K562 treated with DMSO at 1 percent for 48 hours (cell line): Measurements from ENCODE around the gene DHRS1. TPM values are rescaled to one million over a fixed set of nuclear protein-coding genes. Genes with fewer than 3 reads are reported as not detected.

Experiments
- total RNA-seq: library from RNA; unstranded; fragments of 300-600 nt; gene quantifications from 2 replicates; pipeline ENCODE4 v1.2.3, GENCODE V29; 2022; ENCODE audit warnings: low replicate concordance; ENCODE audit errors: extremely low read depth

Gene DHRS1
- not detected in 2 replicates for total RNA-seq

GRCh38 chr14:24299255-24300191 is at the start of gene DHRS1, which contains the start of gene NOP9:
DHRS1 (minus strand) TSS chr14:24299780; CDS start chr14:24299106, 674 bp downstream.
NOP9 (plus strand) TSS chr14:24299850; CDS start chr14:24299955, 105 bp downstream.

DNA sequence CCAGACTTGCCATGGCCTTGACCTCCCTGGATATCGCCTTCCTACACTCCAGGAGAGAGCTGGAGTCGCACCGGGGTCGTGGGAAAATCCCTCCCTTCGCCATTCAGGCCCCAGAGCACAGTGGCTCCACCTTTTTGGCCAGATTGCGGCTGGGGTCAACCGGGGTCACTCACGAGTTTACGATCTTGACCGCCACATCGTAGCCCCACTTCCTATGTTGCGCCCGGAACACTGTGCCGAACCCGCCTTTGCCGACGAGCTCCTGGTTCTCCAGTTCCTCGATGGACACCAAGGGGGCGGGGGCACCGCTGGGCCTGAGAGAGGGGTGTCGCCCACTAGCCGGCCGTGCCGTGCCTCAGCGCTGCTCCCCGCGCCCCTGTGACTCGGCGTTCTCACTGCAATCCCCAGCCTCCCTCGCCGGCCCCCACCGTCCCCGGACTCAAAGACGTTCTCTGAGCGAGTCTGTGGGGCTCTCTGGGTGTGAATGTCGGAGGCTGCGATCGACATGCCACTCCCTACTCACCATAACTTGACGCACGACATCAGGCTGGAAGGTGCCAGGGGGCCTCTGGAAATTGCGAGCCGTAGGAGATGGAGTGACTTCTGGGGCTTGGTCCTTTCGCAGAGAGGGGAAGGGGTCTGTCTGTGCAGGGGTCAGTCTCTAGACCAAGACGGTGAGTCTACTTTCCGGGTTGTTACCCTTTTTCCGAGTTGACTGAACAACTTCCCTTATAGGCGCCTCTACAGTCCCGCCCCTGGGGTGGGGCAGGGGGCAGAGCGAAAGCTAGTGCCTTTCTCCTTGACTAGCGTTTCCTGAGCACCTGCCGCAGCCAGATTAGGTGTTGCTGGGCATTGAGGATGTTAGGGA is 39.9 kb upstream of the DHRS1 start, which contains the start of gene RIPK3:
TSS of gene RIPK3 (minus strand) at position 708 of the 868 bp plus-strand sequence. CDS start at position 543, 165 bp downstream.

GRCh38 chr14:24334431-24335291 is 35.1 kb upstream of the DHRS1 start, which contains the start of gene ADCY4:
ADCY4 (minus strand) TSS chr14:24335071; CDS start chr14:24334652, 419 bp downstream.

GRCh38 chr14:24310646-24311604 is 11.3 kb upstream of the DHRS1 start, which contains the start of gene LTB4R:
LTB4R (plus strand) TSS chr14:24311502; CDS start chr14:24315652, 4,150 bp downstream.

DNA sequence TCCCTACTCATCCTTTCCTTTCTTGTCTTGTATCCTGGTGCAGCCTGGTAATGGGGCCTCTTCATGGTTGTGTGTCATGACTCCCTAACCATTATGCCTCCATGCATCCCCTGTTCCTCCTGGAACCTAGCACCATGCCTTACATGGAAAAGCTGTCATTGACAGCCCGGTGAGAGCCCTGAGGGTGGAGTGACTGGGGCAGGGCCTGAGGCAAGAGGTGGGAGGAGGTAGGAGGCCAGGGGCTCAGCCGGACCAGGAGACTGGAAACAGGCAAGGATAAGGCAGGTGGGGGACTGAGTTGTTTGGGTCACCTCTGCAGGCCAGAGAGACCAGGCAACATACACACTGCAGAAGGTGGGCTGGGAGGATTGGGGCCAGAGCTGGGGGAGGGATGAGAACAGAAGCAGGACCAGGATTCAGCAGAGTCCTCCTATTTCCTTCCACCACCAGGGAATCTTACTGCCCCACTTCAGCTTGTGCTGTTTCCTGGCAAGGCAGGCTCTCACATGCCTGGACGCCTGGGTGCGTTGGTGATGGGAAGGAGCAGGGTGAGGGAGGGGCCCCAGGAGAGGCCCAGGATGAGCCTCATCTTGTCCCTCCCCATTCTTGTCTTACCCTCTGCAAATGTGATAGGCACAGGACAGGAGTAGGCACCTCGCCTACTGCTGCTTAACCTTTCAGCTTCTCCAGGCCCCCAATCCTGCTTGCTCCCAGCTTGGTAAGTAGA is 10.1 kb upstream of the DHRS1 start, which contains the start of gene LTB4R2:
TSS of gene LTB4R2 (plus strand) at position 603 of the 727 bp plus-strand sequence. CDS start 525 bp downstream, outside the sequence.

GRCh38 chr14:24307575-24308341 is 8.2 kb upstream of the DHRS1 start, which contains the start of gene CIDEB:
CIDEB (minus strand) TSS chr14:24307977; CDS start chr14:24307858, 119 bp downstream.

GRCh38 chr14:24271134-24271833 is 28.3 kb downstream of the DHRS1 start, which contains the start of gene RABGGTA:
RABGGTA (minus strand) TSS chr14:24271597; CDS start chr14:24271115, 482 bp downstream.

GRCh38 chr14:24262821-24263733 is 36.5 kb downstream of the DHRS1 start, which contains the start of gene TGM1:
TGM1 (minus strand) TSS chr14:24263177; CDS start chr14:24262352, 825 bp downstream.

Other genes starting within 250 kb of the DHRS1 start
- gene CARMIL3, start 247.8 kb downstream of the DHRS1 start, total RNA-seq, result not detected in 2 replicates
- not detected in 2 replicates for gene CPNE6, start 228.2 kb downstream of the DHRS1 start, total RNA-seq
- not detected in 2 replicates for gene PCK2, start 205.5 kb downstream of the DHRS1 start, total RNA-seq
- not detected in 2 replicates for gene DCAF11, start 185.0 kb downstream of the DHRS1 start, total RNA-seq
- not detected in 2 replicates for gene NRL, start 184.8 kb downstream of the DHRS1 start, total RNA-seq
- not detected in 2 replicates for gene FITM1, start 169.1 kb downstream of the DHRS1 start, total RNA-seq
- not detected in 2 replicates for gene PSME1, start 163.6 kb downstream of the DHRS1 start, total RNA-seq
- gene EMC9, start 158.2 kb downstream of the DHRS1 start, total RNA-seq, result not detected in 2 replicates
- gene PSME2, start 153.2 kb downstream of the DHRS1 start, total RNA-seq, result not detected in 2 replicates
- not detected in 2 replicates for gene RNF31, start 152.3 kb downstream of the DHRS1 start, total RNA-seq
- not detected in 2 replicates for gene IRF9, start 138.5 kb downstream of the DHRS1 start, total RNA-seq
- not detected in 2 replicates for gene REC8, start 127.7 kb downstream of the DHRS1 start, total RNA-seq
- not detected in 2 replicates for gene IPO4, start 111.0 kb downstream of the DHRS1 start, total RNA-seq
- not detected in 2 replicates for gene TM9SF1, start 104.3 kb downstream of the DHRS1 start, total RNA-seq
- gene TSSK4, start 94.1 kb downstream of the DHRS1 start, total RNA-seq, result not detected in 2 replicates
- gene CHMP4A, start 86.3 kb downstream of the DHRS1 start, total RNA-seq, result not detected in 2 replicates
- gene MDP1, start 83.7 kb downstream of the DHRS1 start, total RNA-seq, result not detected in 2 replicates
- gene NEDD8, start 67.4 kb downstream of the DHRS1 start, total RNA-seq, result not detected in 2 replicates
- not detected in 2 replicates for gene GMPR2, start 66.9 kb downstream of the DHRS1 start, total RNA-seq
- gene TINF2, start 57.2 kb downstream of the DHRS1 start, total RNA-seq, result not detected in 2 replicates
- not detected in 2 replicates for gene TGM1, start 36.6 kb downstream of the DHRS1 start, total RNA-seq
- gene RABGGTA, start 28.2 kb downstream of the DHRS1 start, total RNA-seq, result not detected in 2 replicates
- gene NOP9, start 70 bp upstream of the DHRS1 start, total RNA-seq, result not detected in 2 replicates
- not detected in 2 replicates for gene CIDEB, start 8.2 kb upstream of the DHRS1 start, total RNA-seq
- not detected in 2 replicates for gene LTB4R2, start 10.4 kb upstream of the DHRS1 start, total RNA-seq
- gene LTB4R, start 11.7 kb upstream of the DHRS1 start, total RNA-seq, result not detected in 2 replicates
- gene ADCY4, start 35.3 kb upstream of the DHRS1 start, total RNA-seq, result not detected in 2 replicates
- gene RIPK3, start 40.2 kb upstream of the DHRS1 start, total RNA-seq, result not detected in 2 replicates
- gene NFATC4, start 68.4 kb upstream of the DHRS1 start, total RNA-seq, result not detected in 2 replicates
- gene NYNRIN, start 99.2 kb upstream of the DHRS1 start, total RNA-seq, result not detected in 2 replicates
- gene CBLN3, start 129.9 kb upstream of the DHRS1 start, total RNA-seq, result not detected in 2 replicates
- 69.1 TPM in 1 of 2 replicates, not detected in the other for gene KHNYN, start 130.2 kb upstream of the DHRS1 start, total RNA-seq
- gene SDR39U1, start 143.0 kb upstream of the DHRS1 start, total RNA-seq, result not detected in 2 replicates
- gene CMA1, start 208.5 kb upstream of the DHRS1 start, total RNA-seq, result not detected in 2 replicates